K562 (cell line): ENCODE results near the gene TRAPPC2L.

Experiments
- ATF3 ChIP-seq, 2 experiments: fragments of 450-650 bp in 1 of 2; sonication (generic) in 1 of 2; formaldehyde crosslinking in 1 of 2; IDR thresholded peaks in 1 of 2; conservative IDR thresholded peaks in 1 of 2; 2 replicates each; pipeline versions ENCODE4 v1.6.1 to v1.8.1; 2016 to 2023; ENCODE audit warnings: mild to moderate bottlenecking in 2 of 2, moderate library complexity in 2 of 2, inconsistent platforms in 1 of 2, missing genetic modification reagents in 1 of 2
- CTCF ChIP-seq, 3 experiments: IDR thresholded peaks in 2 of 3; conservative IDR thresholded peaks in 1 of 3; 2 replicates each; pipeline ENCODE4 v1.5.1; 2011 to 2012; ENCODE audit warnings: low read length in 3 of 3, mild to moderate bottlenecking in 3 of 3, control low read depth in 2 of 3, improper control_type of control experiment in 1 of 3, inconsistent platforms in 1 of 3, low read depth in 1 of 3, mixed read lengths in 1 of 3, moderate library complexity in 1 of 3; ENCODE audit not compliant: insufficient read depth in 2 of 3
- ELF2 ChIP-seq: fragments of 250-450 bp; sonication (Bioruptor Pico); IDR thresholded peaks from 2 replicates; pipeline ENCODE4 v1.5.0; 2021; ENCODE audit warnings: mild to moderate bottlenecking
- FOXK2 ChIP-seq, 2 experiments: fragments of 450-650 bp; IDR thresholded peaks in 1 of 2; conservative IDR thresholded peaks in 1 of 2; 2 replicates each; pipeline ENCODE4 v1.6.1; 2016; ENCODE audit warnings: low read depth in 2 of 2, mild to moderate bottlenecking in 1 of 2
- HBP1 ChIP-seq: fragments of 450-650 bp; formaldehyde crosslinking; IDR thresholded peaks from 2 replicates; pipeline ENCODE4 v1.4.0; 2022; ENCODE audit warnings: missing genetic modification characterization
- LEF1 ChIP-seq: fragments of 450-650 bp; IDR thresholded peaks from 2 replicates; pipeline ENCODE4 v1.6.1; 2016; ENCODE audit warnings: mild to moderate bottlenecking
- RAD51 ChIP-seq: fragments of 450-650 bp; IDR thresholded peaks from 2 replicates; pipeline ENCODE4 v1.7.1; 2016; ENCODE audit warnings: low read depth, mild to moderate bottlenecking, borderline replicate concordance
- TEAD4 ChIP-seq, 2 experiments: sonication (generic) in 1 of 2; formaldehyde crosslinking in 1 of 2; IDR thresholded peaks; 2 replicates each; pipeline versions ENCODE4 v1.6.1 to v1.8.0; 2012 to 2022; ENCODE audit warnings: borderline replicate concordance in 1 of 2, inconsistent platforms in 1 of 2, low read length in 1 of 2, mild to moderate bottlenecking in 1 of 2, missing genetic modification reagents in 1 of 2
- TSHZ1 ChIP-seq: fragments of 250-450 bp; sonication (Bioruptor Pico); IDR thresholded peaks from 2 replicates; pipeline ENCODE4 v1.4.0; 2020; ENCODE audit warnings: mild to moderate bottlenecking, moderate library complexity
- ZBTB49 ChIP-seq: sonication (generic); formaldehyde crosslinking; IDR thresholded peaks from 2 replicates; pipeline ENCODE4 v1.8.0; 2022; ENCODE audit warnings: missing genetic modification reagents, mild to moderate bottlenecking, borderline replicate concordance

GRCh38 chr16:88880226-88881006 lies 23.5 kb downstream of the TRAPPC2L start:
- TF ChIP-seq RAD51 (no peak), ATF3 (IDR thresholded peaks at IDR 0.05) (no peak), ATF3 (CRISPR knock-in tag; conservative IDR thresholded peaks at IDR 0.05) (no peak), TSHZ1 (CRISPR knock-in tag) (no peak), CTCF (IDR thresholded peaks at IDR 0.05 in 2 of 3, conservative IDR thresholded peaks at IDR 0.05 in 1 of 3; ENCODE audit: insufficient read depth in 2 of 3, low read depth in 1 of 3, low read length in 3 of 3) (no peak), HBP1 (CRISPR knock-in tag) (no peak), ELF2 (CRISPR knock-in tag) (no peak), FOXK2 (conservative IDR thresholded peaks at IDR 0.05 in 1 of 2, IDR thresholded peaks at IDR 0.05 in 1 of 2; ENCODE audit: low read depth in 2 of 2) (no peak), LEF1 (no peak), TEAD4 (IDR thresholded peaks at IDR 0.05; ENCODE audit: low read length) (no peak), TEAD4 (CRISPR knock-in tag; IDR thresholded peaks at IDR 0.05; ENCODE audit: borderline replicate concordance) (no peak), ZBTB49 (CRISPR knock-in tag) (no peak)
